ENCODE measurements around the gene SSB. TPM values are rescaled to one million over a fixed set of nuclear protein-coding genes. Genes with fewer than 3 reads are reported as not detected.

The SSB gene
- total and polyA plus RNA-seq, 2 of the 13 experiments (the other 11 are each of a cell fraction or from before 2014, with no cell fraction given): 109 to 208 TPM

- TF ChIP-seq PATZ1 (CRISPR knock-in tag; IDR thresholded peaks at IDR 0.05) (peak; percentile 57), REL (CRISPR knock-in tag; conservative IDR thresholded peaks at IDR 0.05) (peak; percentile 88; the same call in 1 of the 2 replicates), ZBTB46 (CRISPR knock-in tag; IDR thresholded peaks at IDR 0.05; ENCODE audit: borderline replicate concordance) (no peak), ZNF552 (CRISPR knock-in tag; IDR thresholded peaks at IDR 0.05; ENCODE audit: borderline replicate concordance) (no peak), ZNF333 (CRISPR knock-in tag; IDR thresholded peaks at IDR 0.05; ENCODE audit: borderline replicate concordance) (no peak), ZNF496 (CRISPR knock-in tag; IDR thresholded peaks at IDR 0.05; ENCODE audit: insufficient replicate concordance) (no peak), MEIS1 (CRISPR knock-in tag; IDR thresholded peaks at IDR 0.05; ENCODE audit: borderline replicate concordance) (no peak), TFDP1 (CRISPR knock-in tag; IDR thresholded peaks at IDR 0.05; ENCODE audit: borderline replicate concordance) (peak; percentile 44; the same call in 1 of the 2 replicates), ZBTB49 (CRISPR knock-in tag; IDR thresholded peaks at IDR 0.05; ENCODE audit: borderline replicate concordance) (no peak), ATF4 (CRISPR knock-in tag; IDR thresholded peaks at IDR 0.05) (peak in 1 of 2 experiments; percentile 40; a peak in 2 of 4 replicates), ZNF709 (CRISPR knock-in tag; IDR thresholded peaks at IDR 0.05) (0 out of 2 replicates have a peak, but pooled peaks have one; percentile 66), ZKSCAN5 (CRISPR knock-in tag; IDR thresholded peaks at IDR 0.05) (no peak), NR3C1 (CRISPR knock-in tag; IDR thresholded peaks at IDR 0.05) (0 out of 2 replicates have a peak, but pooled peaks have one; percentile 48), ZNF75D (CRISPR knock-in tag; IDR thresholded peaks at IDR 0.05; ENCODE audit: borderline replicate concordance) (no peak), REXO4 (CRISPR knock-in tag; IDR thresholded peaks at IDR 0.05; ENCODE audit: borderline replicate concordance) (no peak), RBM39 (IDR thresholded peaks at IDR 0.05; ENCODE audit: low read depth, low read length, poor library complexity, severe bottlenecking) (no peak), HNRNPH1 (optimal IDR thresholded peaks at IDR 0.05; ENCODE audit: low read depth, low read length) (no peak), PHF8 (CRISPR knock-in tag; IDR thresholded peaks at IDR 0.05) (peak; percentile 89), ZNF839 (CRISPR knock-in tag; IDR thresholded peaks at IDR 0.05; ENCODE audit: borderline replicate concordance) (no peak)
Measured at GRCh38 chr2:169827272-169828140, 28.8 kb downstream of the SSB start, which contains the start of gene UBR3 (continued).

All from HepG2 (cell line).